ENCODE data around the gene ANKRD37.

Gene ANKRD37

DNA sequence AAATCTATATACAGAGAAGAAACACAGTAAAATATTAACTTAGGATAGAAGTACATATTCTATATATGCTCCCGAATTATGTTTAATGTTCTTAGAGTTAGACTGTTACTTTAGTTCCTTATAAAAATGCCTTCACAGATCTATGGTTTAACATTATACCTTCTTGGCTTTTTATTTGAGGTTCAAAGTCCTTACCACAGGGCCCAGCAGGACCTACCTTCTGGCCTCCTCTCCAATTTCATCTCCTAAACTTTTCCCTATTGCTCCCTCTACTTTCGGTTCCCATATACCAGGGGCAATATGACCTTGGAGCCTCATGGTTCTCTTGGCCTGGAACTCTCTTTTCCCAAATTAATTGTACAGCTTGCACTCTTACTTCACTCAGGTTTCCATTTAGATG is 11.8 kb downstream of the ANKRD37 start:
- H3K9me3 ChIP-seq (ENCODE audit: insufficient read depth, low read length): no peaks in the 10 kb centered on the region
- no peaks in the 10 kb centered on the region for H3K79me2 ChIP-seq (ENCODE audit: insufficient read depth, low read length)
- 0 out of 2 replicates have a peak, but pooled peaks cover 7% of the 10 kb centered on the region for H3F3A ChIP-seq (ENCODE audit: insufficient read depth)

DNA sequence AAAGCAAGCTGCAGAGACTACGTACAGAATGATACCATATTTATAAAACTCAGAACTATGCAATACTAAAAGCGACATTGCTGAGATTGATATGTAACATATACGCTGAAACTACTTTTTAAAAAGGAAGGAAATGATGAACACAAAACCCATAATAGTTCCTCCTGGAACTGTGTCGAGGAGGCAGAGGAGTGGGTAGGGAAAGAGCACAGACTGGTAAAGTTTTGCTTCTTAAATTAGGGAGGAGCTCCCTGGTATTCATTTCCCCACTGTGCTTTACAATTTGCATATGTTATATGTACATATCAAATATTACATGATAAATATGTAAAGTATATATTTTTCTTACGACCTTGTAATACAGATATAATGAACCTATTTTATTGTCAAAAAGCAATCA is 15.2 kb downstream of the ANKRD37 start:
- no peaks in the 10 kb centered on the region for H3K27me3 ChIP-seq (ENCODE audit: low read length)
- no peak overlapping the region for H3K4me3 ChIP-seq (ENCODE audit: insufficient read depth, low read length, poor library complexity, severe bottlenecking)
- H3K9me2 ChIP-seq (replicated peaks; ENCODE audit: insufficient read depth, low read length): no peaks in the 10 kb centered on the region
- TF ChIP-seq, protein P1, sequence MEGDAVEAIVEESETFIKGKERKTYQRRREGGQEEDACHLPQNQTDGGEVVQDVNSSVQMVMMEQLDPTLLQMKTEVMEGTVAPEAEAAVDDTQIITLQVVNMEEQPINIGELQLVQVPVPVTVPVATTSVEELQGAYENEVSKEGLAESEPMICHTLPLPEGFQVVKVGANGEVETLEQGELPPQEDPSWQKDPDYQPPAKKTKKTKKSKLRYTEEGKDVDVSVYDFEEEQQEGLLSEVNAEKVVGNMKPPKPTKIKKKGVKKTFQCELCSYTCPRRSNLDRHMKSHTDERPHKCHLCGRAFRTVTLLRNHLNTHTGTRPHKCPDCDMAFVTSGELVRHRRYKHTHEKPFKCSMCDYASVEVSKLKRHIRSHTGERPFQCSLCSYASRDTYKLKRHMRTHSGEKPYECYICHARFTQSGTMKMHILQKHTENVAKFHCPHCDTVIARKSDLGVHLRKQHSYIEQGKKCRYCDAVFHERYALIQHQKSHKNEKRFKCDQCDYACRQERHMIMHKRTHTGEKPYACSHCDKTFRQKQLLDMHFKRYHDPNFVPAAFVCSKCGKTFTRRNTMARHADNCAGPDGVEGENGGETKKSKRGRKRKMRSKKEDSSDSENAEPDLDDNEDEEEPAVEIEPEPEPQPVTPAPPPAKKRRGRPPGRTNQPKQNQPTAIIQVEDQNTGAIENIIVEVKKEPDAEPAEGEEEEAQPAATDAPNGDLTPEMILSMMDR (IDR thresholded peaks at IDR 0.05; ENCODE audit: insufficient read depth, low read length, poor library complexity, severe bottlenecking): no peak
- TF ChIP-seq EZH2phosphoT487 (conservative IDR thresholded peaks at IDR 0.05; ENCODE audit: low read length): no peak
- H2AFZ ChIP-seq (ENCODE audit: low read depth, low read length, severe bottlenecking): no peak overlapping the region
- H3F3A ChIP-seq (ENCODE audit: insufficient read depth): 0 out of 2 replicates have a peak, but pooled peaks cover 7% of the 10 kb centered on the region
- H3K79me2 ChIP-seq (ENCODE audit: insufficient read depth, low read length): no peaks in the 10 kb centered on the region
- no peaks in the 10 kb centered on the region for H3K9me3 ChIP-seq (ENCODE audit: insufficient read depth, low read length)
- no peak overlapping the region for H3K4me2 ChIP-seq (ENCODE audit: low read depth, low read length, poor library complexity, severe bottlenecking)
- H3K27ac ChIP-seq (ENCODE audit: low read depth, low read length): no peak overlapping the region
- H3K36me3 ChIP-seq (ENCODE audit: low read length): peaks cover 21% of the 10 kb centered on the region
- H3K9ac ChIP-seq (ENCODE audit: low read length): no peak overlapping the region
- H4K20me1 ChIP-seq (ENCODE audit: low read depth, low read length): no peaks in the 10 kb centered on the region

More for the DNA sequence above, 11.8 kb downstream of the ANKRD37 start:
- Histone ChIP-seq H3K9me2 (replicated peaks; ENCODE audit: insufficient read depth, low read length) (no peaks in the 10 kb centered on the region), H2AFZ (ENCODE audit: low read depth, low read length, severe bottlenecking) (no peak overlapping the region), H3K4me2 (ENCODE audit: low read depth, low read length, poor library complexity, severe bottlenecking) (no peak overlapping the region), H3K36me3 (ENCODE audit: low read length) (peaks cover 7% of the 10 kb centered on the region), H3K4me3 (ENCODE audit: insufficient read depth, low read length, poor library complexity, severe bottlenecking) (no peak overlapping the region), H3K27ac (ENCODE audit: low read depth, low read length) (no peak overlapping the region), H3K27me3 (ENCODE audit: low read length) (no peaks in the 10 kb centered on the region), H3K9ac (ENCODE audit: low read length) (no peak overlapping the region), H4K20me1 (ENCODE audit: low read depth, low read length) (no peaks in the 10 kb centered on the region)
- TF ChIP-seq, protein P1 (IDR thresholded peaks at IDR 0.05; ENCODE audit: insufficient read depth, low read length, poor library complexity, severe bottlenecking): no peak
- TF ChIP-seq EZH2phosphoT487 (conservative IDR thresholded peaks at IDR 0.05; ENCODE audit: low read length): no peak

DNA sequence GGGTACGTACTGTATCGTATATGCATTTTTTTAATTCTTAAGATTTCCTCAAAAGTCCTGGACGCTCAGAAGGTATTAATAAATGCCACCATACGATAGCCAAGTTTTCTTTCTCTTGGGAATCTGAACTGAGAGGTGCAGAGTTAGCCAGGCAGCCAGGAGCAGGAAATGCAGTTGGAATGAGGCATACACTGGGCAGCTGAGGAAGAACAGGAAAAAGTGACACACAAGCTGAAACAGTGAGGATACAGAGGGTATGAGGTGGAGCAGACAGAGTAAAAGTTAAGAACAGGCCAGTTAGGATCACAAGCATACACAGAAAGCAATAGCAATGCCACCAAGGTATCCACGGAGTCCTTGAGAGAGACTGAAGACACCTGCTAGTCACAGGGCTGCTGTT is 15.8 kb downstream of the ANKRD37 start:
- H3K9me2 ChIP-seq (replicated peaks; ENCODE audit: insufficient read depth, low read length): no peaks in the 10 kb centered on the region
- no peaks in the 10 kb centered on the region for H3K27me3 ChIP-seq (ENCODE audit: low read length)
- H3K36me3 ChIP-seq (ENCODE audit: low read length): peaks cover 21% of the 10 kb centered on the region
- no peaks in the 10 kb centered on the region for H4K20me1 ChIP-seq (ENCODE audit: low read depth, low read length)
- no peak overlapping the region for H3K9ac ChIP-seq (ENCODE audit: low read length)
- H3K79me2 ChIP-seq (ENCODE audit: insufficient read depth, low read length): no peaks in the 10 kb centered on the region
- H3K4me3 ChIP-seq (ENCODE audit: insufficient read depth, low read length, poor library complexity, severe bottlenecking): no peak overlapping the region
- H3K27ac ChIP-seq (ENCODE audit: low read depth, low read length): no peak overlapping the region
- 0 out of 2 replicates have a peak, but pooled peaks cover 7% of the 10 kb centered on the region for H3F3A ChIP-seq (ENCODE audit: insufficient read depth)
- H2AFZ ChIP-seq (ENCODE audit: low read depth, low read length, severe bottlenecking): no peak overlapping the region
- no peaks in the 10 kb centered on the region for H3K9me3 ChIP-seq (ENCODE audit: insufficient read depth, low read length)
- H3K4me2 ChIP-seq (ENCODE audit: low read depth, low read length, poor library complexity, severe bottlenecking): no peak overlapping the region
- TF ChIP-seq, protein P1 (IDR thresholded peaks at IDR 0.05; ENCODE audit: insufficient read depth, low read length, poor library complexity, severe bottlenecking): no peak
- no peak for TF ChIP-seq EZH2phosphoT487 (conservative IDR thresholded peaks at IDR 0.05; ENCODE audit: low read length)
